Vein endothelial cell (primary cell): Measurements from ENCODE around the gene BDKRB1. TPM values are rescaled to one million over a fixed set of nuclear protein-coding genes. Genes with fewer than 3 reads are reported as not detected.

Source experiments
- small RNA-seq: library from RNA; depleted of rRNA; stranded (forward); fragments of <200 nt; gene quantifications from one replicate; pipeline ENCODE3, GENCODE V24; 2012
- total RNA-seq: library from RNA; depleted of rRNA; stranded (reverse); fragments of >200 nt; gene quantifications from 2 replicates; pipeline ENCODE4 v1.2.3, GENCODE V29; 2012

The BDKRB1 gene
- total RNA-seq, result not detected in 2 replicates

GRCh38 chr14:96255501-96256366 lies at the start of gene BDKRB1:
Gene BDKRB1 (plus strand): TSS chr14:96256210. CDS start chr14:96263683, 7,473 bp downstream.

Small RNA genes within 50 kb of the gene (small RNA-seq; reads per million reads assigned to genes)
- not detected for gene CKS1BP1

Other genes with a start within 250 kb of the BDKRB1 start
- 0.98 and 5.3 TPM in 2 replicates for gene C14orf132, start 216.8 kb upstream of the BDKRB1 start, total RNA-seq
- gene BDKRB2, start 51.4 kb upstream of the BDKRB1 start, total RNA-seq, result under 0.01 and 0.38 TPM in 2 replicates
- gene ATG2B, start 107.1 kb downstream of the BDKRB1 start, total RNA-seq, result 20.9 and 27.6 TPM in 2 replicates
- gene GSKIP, start 107.3 kb downstream of the BDKRB1 start, total RNA-seq, result 24.8 and 40.3 TPM in 2 replicates
- 0.33 and 0.96 TPM in 2 replicates for gene AK7, start 135.9 kb downstream of the BDKRB1 start, total RNA-seq
- 119 and 131 TPM in 2 replicates for gene PAPOLA, start 246.2 kb downstream of the BDKRB1 start, total RNA-seq